Erythroblast (primary cell): ENCODE data around the gene C9.

Experiments
- GATA1 ChIP-seq: IDR thresholded peaks from 2 replicates; pipeline ENCODE4 v1.6.1; 2011; ENCODE audit warnings: low read depth, mild to moderate bottlenecking, control low read depth, low read length, moderate library complexity
- POLR2A ChIP-seq: IDR thresholded peaks from 2 replicates; pipeline ENCODE4 v1.6.1; 2011; ENCODE audit warnings: mild to moderate bottlenecking, low read length

DNA sequence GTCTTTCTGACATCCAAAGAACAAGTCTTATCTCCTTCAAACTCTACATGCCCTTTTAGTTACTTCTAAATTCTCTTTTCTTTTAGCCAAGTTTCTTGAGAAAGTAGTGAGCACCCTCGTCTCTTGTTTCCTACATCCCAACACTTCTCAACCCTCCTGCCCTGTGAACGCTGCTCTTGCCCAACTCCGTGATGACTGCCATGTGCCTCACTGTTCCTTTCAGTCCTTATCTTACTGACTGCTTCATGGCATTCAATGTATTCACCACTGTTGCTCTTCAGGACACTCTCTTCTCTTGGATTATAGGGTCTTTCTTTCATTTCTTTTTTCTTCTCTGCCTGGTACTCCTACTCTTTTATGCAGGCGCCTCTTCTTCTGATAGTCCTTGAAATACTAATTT lies 14.8 kb downstream of the C9 start:
- TF ChIP-seq POLR2A (no peak), GATA1 (no peak)
